Measurements from ENCODE around the gene CISD2.
"Not testable (repeated sequence)": the region's sequence is repeated elsewhere in the genome, so short reads cannot be mapped to it uniquely, and the experiment has no call there.

The CISD2 gene

DNA sequence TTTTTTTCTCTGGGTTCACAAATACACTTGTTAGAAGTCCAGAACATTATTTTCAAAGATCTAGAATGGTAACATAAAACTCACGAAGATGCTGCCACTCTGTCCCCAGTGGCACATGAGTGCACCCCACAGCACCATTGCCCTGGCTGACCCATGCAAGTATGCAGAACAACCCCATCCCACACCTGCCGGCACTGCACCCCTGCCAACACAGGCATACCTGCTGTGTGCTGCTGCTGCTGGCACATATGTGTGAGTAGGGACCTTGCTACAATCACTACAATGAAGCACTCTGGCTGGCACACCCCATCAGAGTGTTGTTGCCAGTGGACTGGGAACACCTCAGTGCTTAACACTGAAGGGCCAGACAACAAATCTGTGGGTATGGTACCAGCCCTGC, 66.9 kb downstream of the CISD2 start:
- no peak for DNase-seq

- not testable (repeated sequence) for DNase-seq
Observed at GRCh38 chr4:102938063-102938462, 69.3 kb downstream of the CISD2 start.

Measured in fibroblast of skin of right biceps (primary cell).